DOHH2 (cell line): ENCODE results near the gene CHTF8.

Experiments
- H3F3A ChIP-seq: fragments of 200-600 bp; sonication (generic), shearing (Covaris generic); 2 replicates; pipeline ENCODE4 v1.6.0; 2016; ENCODE audit warnings: antibody characterized with exemption, mild to moderate bottlenecking; ENCODE audit not compliant: control insufficient read depth, insufficient read depth
- H3K27ac ChIP-seq: fragments of 200-600 bp; sonication (generic); 2 replicates; pipeline ENCODE4 v1.5.1; 2014; ENCODE audit warnings: low read depth, mild to moderate bottlenecking, low read length, moderate library complexity
- H3K27me3 ChIP-seq: fragments of 200-600 bp; sonication (generic); 2 replicates; pipeline ENCODE4 v1.6.1; 2014; ENCODE audit warnings: mild to moderate bottlenecking, low read length, mixed read lengths; ENCODE audit not compliant: control insufficient read depth
- H3K36me3 ChIP-seq: fragments of 200-600 bp; sonication (generic); 2 replicates; pipeline ENCODE4 v1.6.1; 2014; ENCODE audit warnings: mild to moderate bottlenecking, low read length, moderate library complexity, mixed read lengths; ENCODE audit not compliant: control insufficient read depth
- H3K4me1 ChIP-seq: fragments of 200-600 bp; sonication (generic); 2 replicates; pipeline ENCODE4 v1.6.1; 2014; ENCODE audit warnings: mild to moderate bottlenecking, low read length, mixed read lengths; ENCODE audit not compliant: control insufficient read depth
- H3K4me2 ChIP-seq: fragments of 200-600 bp; sonication (generic); 2 replicates; pipeline ENCODE4 v1.6.0; 2014; ENCODE audit warnings: mild to moderate bottlenecking, low read length, moderate library complexity
- H3K4me3 ChIP-seq: fragments of 200-600 bp; sonication (generic); 2 replicates; pipeline ENCODE4 v1.5.1; 2014; ENCODE audit warnings: mild to moderate bottlenecking, low read length, mixed read lengths
- H3K79me2 ChIP-seq: fragments of 200-600 bp; sonication (generic); 2 replicates; pipeline ENCODE4 v1.6.1; 2014; ENCODE audit warnings: mild to moderate bottlenecking, low read length, mixed read lengths; ENCODE audit not compliant: control insufficient read depth
- H3K9me2 ChIP-seq: fragments of 200-600 bp; sonication (generic); replicated peaks from 2 replicates; pipeline ENCODE4 v1.6.1; 2014; ENCODE audit warnings: mild to moderate bottlenecking, low read length, mixed read lengths; ENCODE audit not compliant: control insufficient read depth
- H3K9me3 ChIP-seq: fragments of 200-600 bp; sonication (generic); 2 replicates; pipeline ENCODE4 v1.6.1; 2014; ENCODE audit warnings: antibody characterized with exemption, low read length, mixed read lengths; ENCODE audit not compliant: control insufficient read depth, insufficient read depth
- H4K20me1 ChIP-seq: fragments of 200-600 bp; sonication (generic); 2 replicates; pipeline ENCODE4 v1.6.0; 2014; ENCODE audit warnings: low read depth, mild to moderate bottlenecking, antibody characterized with exemption, low read length, moderate library complexity; ENCODE audit not compliant: control insufficient read depth, insufficient read depth
- CTCF ChIP-seq: fragments of 200-600 bp; sonication (generic); IDR thresholded peaks from one replicate; pipeline ENCODE4 v1.5.1; 2014; ENCODE audit warnings: antibody characterized with exemption, mild to moderate bottlenecking, low read depth, low read length; ENCODE audit not compliant: poor library complexity, severe bottlenecking
- EZH2phosphoT487 ChIP-seq: fragments of 200-600 bp; sonication (generic); IDR thresholded peaks from 2 replicates; pipeline ENCODE4 v1.6.1; 2017; ENCODE audit warnings: borderline replicate concordance, mild to moderate bottlenecking, antibody characterized with exemption, low read length, moderate library complexity, mixed read lengths

Gene CHTF8

GRCh38 chr16:69093974-69094373 lies 38.4 kb downstream of the CHTF8 start:
- no peaks in the 10 kb centered on the region for H4K20me1 ChIP-seq
- H3K9me2 ChIP-seq: no peaks in the 10 kb centered on the region
- H3K27me3 ChIP-seq: no peaks in the 10 kb centered on the region
- H3F3A ChIP-seq: no peaks in the 10 kb centered on the region
- H3K79me2 ChIP-seq: no peaks in the 10 kb centered on the region
- no peaks in the 10 kb centered on the region for H3K4me1 ChIP-seq
- TF ChIP-seq EZH2phosphoT487: no peak
- TF ChIP-seq CTCF: no peak
- no peak overlapping the region for H3K4me2 ChIP-seq
- no peak overlapping the region for H3K4me3 ChIP-seq
- no peak overlapping the region for H3K27ac ChIP-seq
- no peaks in the 10 kb centered on the region for H3K9me3 ChIP-seq
- no peaks in the 10 kb centered on the region for H3K36me3 ChIP-seq

GRCh38 chr16:69089091-69089910 lies 43.1 kb downstream of the CHTF8 start:
- no peaks in the 10 kb centered on the region for H4K20me1 ChIP-seq
- no peaks in the 10 kb centered on the region for H3F3A ChIP-seq
- TF ChIP-seq EZH2phosphoT487: no peak
- TF ChIP-seq CTCF: no peak
- H3K4me2 ChIP-seq: no peak overlapping the region
- H3K36me3 ChIP-seq: no peaks in the 10 kb centered on the region
- H3K4me3 ChIP-seq: no peak overlapping the region
- no peaks in the 10 kb centered on the region for H3K9me3 ChIP-seq
- no peaks in the 10 kb centered on the region for H3K79me2 ChIP-seq
- H3K27ac ChIP-seq: no peak overlapping the region
- no peaks in the 10 kb centered on the region for H3K9me2 ChIP-seq
- no peaks in the 10 kb centered on the region for H3K27me3 ChIP-seq
- no peaks in the 10 kb centered on the region for H3K4me1 ChIP-seq

- Histone ChIP-seq H4K20me1 (no peaks in the 10 kb centered on the region), H3K9me3 (no peaks in the 10 kb centered on the region), H3K36me3 (no peaks in the 10 kb centered on the region), H3F3A (no peaks in the 10 kb centered on the region), H3K79me2 (no peaks in the 10 kb centered on the region), H3K4me1 (no peaks in the 10 kb centered on the region), H3K27ac (no peak overlapping the region), H3K9me2 (no peaks in the 10 kb centered on the region), H3K27me3 (no peaks in the 10 kb centered on the region), H3K4me2 (no peak overlapping the region), H3K4me3 (no peak overlapping the region)
- TF ChIP-seq EZH2phosphoT487: no peak
- TF ChIP-seq CTCF: no peak
Observed at GRCh38 chr16:69088684-69089083, 43.7 kb downstream of the CHTF8 start.
